GM18868 (cell line): ENCODE results near the gene PIP4K2B.
"Not testable (repeated sequence)": the region's sequence is repeated elsewhere in the genome, so short reads cannot be mapped to it uniquely, and the experiment has no call there.

Experiments
- ATAC-seq: cut with Tn5 transposase; IDR thresholded peaks from one replicate; pipeline ENCODE4 v1.9.1; 2021; ENCODE audit warnings: mild to moderate bottlenecking, moderate library complexity; ENCODE audit not compliant: unreplicated experiment

The PIP4K2B gene

GRCh38 chr17:38730526-38731379 lies 68.6 kb downstream of the PIP4K2B start:
- no peak for ATAC-seq

GRCh38 chr17:38729886-38730525 lies 69.3 kb downstream of the PIP4K2B start, which contains the start of gene CISD3:
Gene CISD3 (plus strand): TSS chr17:38730341. CDS start chr17:38730359, 18 bp downstream.
- ATAC-seq: peak; percentile 83

GRCh38 chr17:38729368-38729885 lies 69.9 kb downstream of the PIP4K2B start:
- ATAC-seq: no peak

GRCh38 chr17:38728290-38728831 lies 71.0 kb downstream of the PIP4K2B start:
- no peak for ATAC-seq

- no peak for ATAC-seq
Measured at GRCh38 chr17:38727736-38728135, 71.6 kb downstream of the PIP4K2B start.

GRCh38 chr17:38726145-38726544 lies 73.2 kb downstream of the PIP4K2B start:
- ATAC-seq: not testable (repeated sequence)

- no peak for ATAC-seq
Measured at GRCh38 chr17:38725066-38725465, 74.3 kb downstream of the PIP4K2B start.

GRCh38 chr17:38724337-38724988 lies 74.9 kb downstream of the PIP4K2B start:
- no peak for ATAC-seq

- ATAC-seq: no peak
Measured at GRCh38 chr17:38721802-38722201, 77.6 kb downstream of the PIP4K2B start.

GRCh38 chr17:38720941-38721340 lies 78.4 kb downstream of the PIP4K2B start:
- no peak for ATAC-seq

- ATAC-seq: no peak
Measured at GRCh38 chr17:38719943-38720641, 79.3 kb downstream of the PIP4K2B start.

- ATAC-seq: no peak
Measured at GRCh38 chr17:38719289-38719942, 79.9 kb downstream of the PIP4K2B start.

- ATAC-seq: no peak
Measured at GRCh38 chr17:38717139-38717745, 82.1 kb downstream of the PIP4K2B start.

- ATAC-seq: no peak
Measured at GRCh38 chr17:38716368-38717005, 82.9 kb downstream of the PIP4K2B start.
